HG02943 (cell line): Measurements from ENCODE around the gene SMIM10.
"Not testable (repeated sequence)": the region's sequence is repeated elsewhere in the genome, so short reads cannot be mapped to it uniquely, and the experiment has no call there.

ENCODE experiments used
- ATAC-seq: cut with Tn5 transposase; IDR thresholded peaks from one replicate; pipeline ENCODE4 v1.9.1; 2021; ENCODE audit warnings: mild to moderate bottlenecking, low read depth, moderate library complexity; ENCODE audit not compliant: unreplicated experiment

Gene SMIM10

GRCh38 chrX:135009838-135010237 lies 19.0 kb downstream of the SMIM10 start:
- ATAC-seq: no peak

- ATAC-seq: no peak
Measured at GRCh38 chrX:135010921-135011320, 20.1 kb downstream of the SMIM10 start.

- no peak for ATAC-seq
Measured at GRCh38 chrX:135015523-135016245, 24.9 kb downstream of the SMIM10 start.

GRCh38 chrX:135019890-135020289 lies 29.1 kb downstream of the SMIM10 start:
- ATAC-seq: not testable (repeated sequence)

GRCh38 chrX:135023791-135024190 lies 33.0 kb downstream of the SMIM10 start:
- ATAC-seq: not testable (repeated sequence)

- ATAC-seq: no peak
Measured at GRCh38 chrX:135024526-135024925, 33.7 kb downstream of the SMIM10 start.

GRCh38 chrX:135030207-135030963 lies 39.6 kb downstream of the SMIM10 start:
- ATAC-seq: not testable (repeated sequence)

GRCh38 chrX:135041149-135042123 lies 50.6 kb downstream of the SMIM10 start:
- ATAC-seq: not testable (repeated sequence)
